Mesenchymal stem cell (in vitro differentiated cells and primary cell): ENCODE results near the gene GABRR3.
A peak's percentile ranks its signal among the peaks of the same experiment; 100 is the strongest.

Experiments used
- DNase-seq: peaks from one replicate; pipeline ENCODE4 v3.0.0-alpha.2; 2013
- H2AFZ ChIP-seq: one replicate; pipeline ENCODE4 v1.6.1; 2013; ENCODE audit warnings: low read depth, mild to moderate bottlenecking, control low read depth, inconsistent platforms, low read length, moderate library complexity
- H2AK5ac ChIP-seq: 2 replicates; pipeline ENCODE4 v1.6.1; 2013; ENCODE audit warnings: low read length, moderate library complexity, mild to moderate bottlenecking, inconsistent platforms; ENCODE audit not compliant: severe bottlenecking
- H2BK120ac ChIP-seq: one replicate; pipeline ENCODE4 v1.6.1; 2013; ENCODE audit warnings: low read depth, mild to moderate bottlenecking, inconsistent platforms, low read length, moderate library complexity
- H2BK12ac ChIP-seq, 2 experiments: one replicate each; pipeline ENCODE4 v1.6.1; 2013; ENCODE audit warnings: inconsistent platforms in 2 of 2, low read length in 2 of 2, mild to moderate bottlenecking in 2 of 2, moderate library complexity in 2 of 2, control low read depth in 1 of 2
- H2BK15ac ChIP-seq: one replicate; pipeline ENCODE4 v1.6.1; 2013; ENCODE audit warnings: mild to moderate bottlenecking, low read depth, inconsistent platforms; ENCODE audit not compliant: poor library complexity, severe bottlenecking
- H2BK5ac ChIP-seq: 2 replicates; pipeline ENCODE4 v1.6.1; 2013; ENCODE audit warnings: low read depth, mild to moderate bottlenecking, low read length, control low read depth, inconsistent platforms; ENCODE audit not compliant: poor library complexity, severe bottlenecking
- H3K14ac ChIP-seq, 2 experiments: one replicate each; pipeline ENCODE4 v1.6.1; 2013; ENCODE audit warnings: inconsistent platforms in 2 of 2, low read length in 2 of 2, control low read depth in 1 of 2, mild to moderate bottlenecking in 1 of 2, moderate library complexity in 1 of 2
- H3K18ac ChIP-seq, 2 experiments: one replicate each; pipeline ENCODE4 v1.6.1; 2013; ENCODE audit warnings: inconsistent platforms in 2 of 2, low read length in 2 of 2, control low read depth in 1 of 2, low read depth in 1 of 2, mild to moderate bottlenecking in 1 of 2
- H3K23ac ChIP-seq, 2 experiments: one replicate each; pipeline ENCODE4 v1.6.1; 2013; ENCODE audit warnings: inconsistent platforms in 2 of 2, low read length in 2 of 2, mild to moderate bottlenecking in 2 of 2, moderate library complexity in 2 of 2, control low read depth in 1 of 2
- H3K27ac ChIP-seq: 2 replicates; pipeline ENCODE4 v1.5.1; 2013; ENCODE audit warnings: mild to moderate bottlenecking, moderate library complexity, low read length, control low read depth, inconsistent platforms; ENCODE audit not compliant: poor library complexity, severe bottlenecking
- H3K27me3 ChIP-seq, 2 experiments: 2 replicates each; pipeline versions ENCODE4 v1.6.1 to v1.7.0; 2013; ENCODE audit warnings: low read length in 2 of 2, mild to moderate bottlenecking in 2 of 2, moderate library complexity in 2 of 2, control low read depth in 1 of 2, inconsistent platforms in 1 of 2; ENCODE audit not compliant: control insufficient read depth in 1 of 2, insufficient read depth in 1 of 2
- H3K36me3 ChIP-seq, 2 experiments: 2 replicates each; pipeline versions ENCODE4 v1.6.1 to v1.7.0; 2013; ENCODE audit warnings: low read length in 2 of 2, control low read depth in 1 of 2, inconsistent platforms in 1 of 2, low read depth in 1 of 2, mild to moderate bottlenecking in 1 of 2; ENCODE audit not compliant: insufficient read depth in 2 of 2, control insufficient read depth in 1 of 2
- H3K4ac ChIP-seq, 2 experiments: one replicate each; pipeline ENCODE4 v1.6.1; 2013; ENCODE audit warnings: inconsistent platforms in 2 of 2, low read length in 2 of 2, mild to moderate bottlenecking in 2 of 2, moderate library complexity in 2 of 2, control low read depth in 1 of 2, low read depth in 1 of 2
- H3K4me1 ChIP-seq: 2 replicates; pipeline ENCODE4 v1.6.1; 2013; ENCODE audit warnings: low read depth, low read length, control low read depth; ENCODE audit not compliant: control insufficient read depth, insufficient read depth
- H3K4me2 ChIP-seq: 2 replicates; pipeline ENCODE4 v1.6.1; 2013; ENCODE audit warnings: low read length, mild to moderate bottlenecking, inconsistent platforms; ENCODE audit not compliant: poor library complexity, severe bottlenecking
- H3K4me3 ChIP-seq, 2 experiments: 2 replicates each; pipeline versions ENCODE4 v1.5.1 to v1.7.0; 2013; ENCODE audit warnings: low read length in 2 of 2, mild to moderate bottlenecking in 2 of 2, control low read depth in 1 of 2, low read depth in 1 of 2; ENCODE audit not compliant: insufficient read depth in 1 of 2
- H3K79me1 ChIP-seq: replicated peaks from 2 replicates; pipeline ENCODE4 v1.6.1; 2013; ENCODE audit warnings: mild to moderate bottlenecking, control low read depth, low read length, inconsistent platforms; ENCODE audit not compliant: poor library complexity, severe bottlenecking
- H3K9ac ChIP-seq: 2 replicates; pipeline ENCODE4 v1.7.0; 2013; ENCODE audit warnings: mild to moderate bottlenecking, low read length, moderate library complexity
- H3K9me3 ChIP-seq: 2 replicates; pipeline ENCODE4 v1.7.0; 2013; ENCODE audit warnings: mild to moderate bottlenecking, low read length; ENCODE audit not compliant: control insufficient read depth
- H4K8ac ChIP-seq: one replicate; pipeline ENCODE4 v1.6.1; 2013; ENCODE audit warnings: inconsistent platforms, mild to moderate bottlenecking, low read length, moderate library complexity
- H4K91ac ChIP-seq: one replicate; pipeline ENCODE4 v1.6.1; 2013; ENCODE audit warnings: mild to moderate bottlenecking, low read length, inconsistent platforms
- WGBS: methylation state at CpG from one replicate; pipeline ENCODE4 v1.1.7; 2013; ENCODE audit warnings: mixed read lengths; 5-methylcytosine and 5-hydroxymethylcytosine counted together

The GABRR3 gene

GRCh38 chr3:98018301-98018700 lies 16.8 kb downstream of the GABRR3 start:
- Histone ChIP-seq H3K27me3 (no peaks in the 10 kb centered on the region), H2BK12ac (peak overlapping the region in 1 of 2 experiments; percentile 23), H2AK5ac (no peak overlapping the region), H4K91ac (no peak overlapping the region), H2BK120ac (no peak overlapping the region), H3K14ac (no peak overlapping the region), H3K4me3 (no peak overlapping the region), H3K27ac (no peak overlapping the region), H3K18ac (no peak overlapping the region), H3K9ac (no peak overlapping the region), H3K4ac (no peak overlapping the region), H3K79me1 (no peaks in the 10 kb centered on the region), H3K36me3 (no peaks in the 10 kb centered on the region), H3K23ac (no peak overlapping the region), H2AFZ (no peak overlapping the region), H3K4me2 (no peak overlapping the region), H4K8ac (no peak overlapping the region), H2BK15ac (no peak overlapping the region), H3K9me3 (no peaks in the 10 kb centered on the region), H3K4me1 (no peaks in the 10 kb centered on the region), H2BK5ac (no peak overlapping the region)
- DNase-seq = no peak
- 80% methylated on average over 1 of the region's 4 CpGs for WGBS

GRCh38 chr3:98014268-98014585 lies 20.9 kb downstream of the GABRR3 start:
- Histone ChIP-seq H2AK5ac (no peak overlapping the region), H3K23ac (no peak overlapping the region), H3K4me1 (no peaks in the 10 kb centered on the region), H3K9me3 (no peaks in the 10 kb centered on the region), H3K79me1 (no peaks in the 10 kb centered on the region), H3K18ac (no peak overlapping the region), H4K91ac (no peak overlapping the region), H3K9ac (no peak overlapping the region), H2BK15ac (no peak overlapping the region), H3K4me3 (no peak overlapping the region), H3K36me3 (no peaks in the 10 kb centered on the region), H2BK12ac (no peak overlapping the region), H3K4ac (no peak overlapping the region), H2BK120ac (no peak overlapping the region), H2AFZ (no peak overlapping the region), H3K27me3 (no peaks in the 10 kb centered on the region), H3K4me2 (no peak overlapping the region), H3K27ac (no peak overlapping the region), H4K8ac (no peak overlapping the region), H3K14ac (no peak overlapping the region), H2BK5ac (no peak overlapping the region)
- 96% methylated on average over 2 of the region's 2 CpGs for WGBS
- no peak for DNase-seq

- 31% methylated on average over 3 of the region's 4 CpGs for WGBS
These were observed 21.5 kb downstream of the GABRR3 start for GRCh38 chr3:98013411-98014267.

GRCh38 chr3:98012979-98013378 lies 22.1 kb downstream of the GABRR3 start:
- Histone ChIP-seq H2AK5ac (no peak overlapping the region), H3K14ac (no peak overlapping the region), H3K4ac (no peak overlapping the region), H2BK12ac (no peak overlapping the region), H3K9ac (peak overlapping the region; percentile 10), H3K27me3 (no peaks in the 10 kb centered on the region), H3K18ac (no peak overlapping the region), H4K8ac (no peak overlapping the region), H3K4me1 (no peaks in the 10 kb centered on the region), H3K79me1 (no peaks in the 10 kb centered on the region), H3K9me3 (no peaks in the 10 kb centered on the region), H3K27ac (no peak overlapping the region), H2BK5ac (no peak overlapping the region), H3K23ac (no peak overlapping the region), H3K4me2 (no peak overlapping the region), H3K36me3 (no peaks in the 10 kb centered on the region), H3K4me3 (no peak overlapping the region), H2BK120ac (no peak overlapping the region), H4K91ac (no peak overlapping the region), H2BK15ac (no peak overlapping the region), H2AFZ (no peak overlapping the region)
- peak; percentile 82 for DNase-seq
- WGBS = 38% methylated on average over 1 of the region's 2 CpGs

More at GRCh38 chr3:98013411-98014267, 21.5 kb downstream of the GABRR3 start:
- H3K14ac ChIP-seq = no peak overlapping the region
- H3K23ac ChIP-seq = no peak overlapping the region
- H2AFZ ChIP-seq = no peak overlapping the region
- H3K18ac ChIP-seq = peak overlapping the region in 1 of 2 experiments; percentile 25
- no peaks in the 10 kb centered on the region for H3K9me3 ChIP-seq
- H2AK5ac ChIP-seq = no peak overlapping the region
- no peak overlapping the region for H2BK5ac ChIP-seq
- no peaks in the 10 kb centered on the region for H3K4me1 ChIP-seq
- no peaks in the 10 kb centered on the region for H3K79me1 ChIP-seq
- peak overlapping the region; percentile 77 for H4K8ac ChIP-seq
- H2BK15ac ChIP-seq = no peak overlapping the region
- no peak overlapping the region for H4K91ac ChIP-seq
- no peak overlapping the region for H3K27ac ChIP-seq
- no peak overlapping the region for H3K4ac ChIP-seq
- H3K27me3 ChIP-seq = no peaks in the 10 kb centered on the region
- H3K36me3 ChIP-seq = no peaks in the 10 kb centered on the region
- H3K4me2 ChIP-seq = no peak overlapping the region
- peak overlapping the region in 1 of 2 experiments; percentile 6 for H3K4me3 ChIP-seq
- no peak overlapping the region for H2BK120ac ChIP-seq
- H3K9ac ChIP-seq = no peak overlapping the region
- peak; percentile 68 for DNase-seq
- H2BK12ac ChIP-seq = peak overlapping the region in 1 of 2 experiments; percentile 29
